Stimulated activated CD4-positive, alpha-beta T cell treated with anti-CD3 and anti-CD28 coated beads, Interleukin-1b, Interleukin-23, amount 100 ng/mL, for 48 hours (primary cell): ENCODE measurements around the gene IRF2BP2.
A peak's percentile ranks its signal among the peaks of the same experiment; 100 is the strongest.
"Not testable (repeated sequence)": the region's sequence is repeated elsewhere in the genome, so short reads cannot be mapped to it uniquely, and the experiment has no call there.

Experiments used
- DNase-seq: peaks from one replicate; pipeline ENCODE4 v3.0.0-alpha.2; 2020

Gene IRF2BP2

GRCh38 chr1:234610061-234610665, at the start of gene IRF2BP2:
Gene IRF2BP2, minus strand, starts transcription at chr1:234610178. Its CDS starts 684 bp downstream, at chr1:234609494.
- peak; percentile 83 for DNase-seq

GRCh38 chr1:234659538-234659937, 49.6 kb upstream of the IRF2BP2 start:
- no peak for DNase-seq

GRCh38 chr1:234658138-234658537, 48.2 kb upstream of the IRF2BP2 start:
- DNase-seq, result no peak

GRCh38 chr1:234656944-234657654, 47.1 kb upstream of the IRF2BP2 start:
- peak; percentile 56 for DNase-seq

- DNase-seq, result no peak
Observed at GRCh38 chr1:234656070-234656895, 46.3 kb upstream of the IRF2BP2 start.

GRCh38 chr1:234655328-234656069, 45.5 kb upstream of the IRF2BP2 start:
- DNase-seq, result no peak

GRCh38 chr1:234654002-234654733, 44.2 kb upstream of the IRF2BP2 start:
- no peak for DNase-seq

- no peak for DNase-seq
Observed at GRCh38 chr1:234649432-234650081, 39.6 kb upstream of the IRF2BP2 start.

GRCh38 chr1:234647758-234648157, 37.8 kb upstream of the IRF2BP2 start:
- DNase-seq, result no peak

- no peak for DNase-seq
Observed at GRCh38 chr1:234647245-234647644, 37.3 kb upstream of the IRF2BP2 start.

- DNase-seq, result no peak
Observed at GRCh38 chr1:234645964-234646363, 36.0 kb upstream of the IRF2BP2 start.

- no peak for DNase-seq
Observed at GRCh38 chr1:234645474-234645953, 35.5 kb upstream of the IRF2BP2 start.

- no peak for DNase-seq
Observed at GRCh38 chr1:234644928-234645327, 35.0 kb upstream of the IRF2BP2 start.

GRCh38 chr1:234643850-234644134, 33.8 kb upstream of the IRF2BP2 start:
- DNase-seq, result no peak

- no peak for DNase-seq
Observed at GRCh38 chr1:234643111-234643849, 33.3 kb upstream of the IRF2BP2 start.

GRCh38 chr1:234642428-234642827, 32.5 kb upstream of the IRF2BP2 start:
- no peak for DNase-seq

GRCh38 chr1:234639961-234640360, 30.0 kb upstream of the IRF2BP2 start:
- no peak for DNase-seq

- no peak for DNase-seq
Observed at GRCh38 chr1:234638832-234639799, 29.1 kb upstream of the IRF2BP2 start.

- DNase-seq, result not testable (repeated sequence)
Observed at GRCh38 chr1:234634922-234635321, 24.9 kb upstream of the IRF2BP2 start.

- no peak for DNase-seq
Observed at GRCh38 chr1:234634387-234634786, 24.4 kb upstream of the IRF2BP2 start.
